ENCODE results near the gene ADAM17. TPM values are rescaled to one million over a fixed set of nuclear protein-coding genes. Genes with fewer than 3 reads are reported as not detected.

Gene ADAM17
- polyA plus RNA-seq, 1 donor from 2014 or later = 32.6 TPM

- Histone ChIP-seq H3K4me3 (ENCODE audit: low read length) (no peak overlapping the region), H3K27me3 (ENCODE audit: insufficient read depth, low read depth, low read length) (no peaks in the 10 kb centered on the region), H3K79me2 (replicated peaks; ENCODE audit: insufficient read depth, low read length) (peaks cover 72% of the 10 kb centered on the region), H3K9me2 (ENCODE audit: insufficient read depth, low read length) (no peaks in the 10 kb centered on the region), H3K9ac (ENCODE audit: low read length) (no peak overlapping the region), H3F3A (ENCODE audit: insufficient read depth, low read length, poor library complexity, severe bottlenecking) (no peaks in the 10 kb centered on the region), H3K36me3 (ENCODE audit: insufficient read depth, low read length) (no peaks in the 10 kb centered on the region), H4K20me1 (ENCODE audit: insufficient read depth) (no peaks in the 10 kb centered on the region), H3K4me2 (ENCODE audit: low read length) (no peak overlapping the region), H2AFZ (ENCODE audit: low read depth, low read length) (no peak overlapping the region), H3K27ac (ENCODE audit: low read length) (no peak overlapping the region), H3K9me3 (ENCODE audit: low read length) (no peaks in the 10 kb centered on the region)
- TF ChIP-seq CTCF (IDR thresholded peaks at IDR 0.05; ENCODE audit: poor library complexity, severe bottlenecking) = no peak
- TF ChIP-seq MXI1 (conservative IDR thresholded peaks at IDR 0.05; ENCODE audit: poor library complexity, severe bottlenecking) = no peak
- no peak for TF ChIP-seq RAD21 (conservative IDR thresholded peaks at IDR 0.05)
- TF ChIP-seq EZH2 (IDR thresholded peaks at IDR 0.05; ENCODE audit: borderline replicate concordance, insufficient read depth, low read length, poor library complexity, severe bottlenecking) = no peak
- TF ChIP-seq POLR2AphosphoS5 (IDR thresholded peaks at IDR 0.05) = no peak
- TF ChIP-seq SMC3 (conservative IDR thresholded peaks at IDR 0.05; ENCODE audit: poor library complexity) = no peak
- no peak for TF ChIP-seq EP300 (conservative IDR thresholded peaks at IDR 0.05; ENCODE audit: poor library complexity, severe bottlenecking)
- TF ChIP-seq TAF1 (IDR thresholded peaks at IDR 0.05; ENCODE audit: low read depth) = no peak
- no peak for TF ChIP-seq REST (IDR thresholded peaks at IDR 0.05; ENCODE audit: borderline replicate concordance)
Observed at GRCh38 chr2:9548506-9548905, 7.1 kb downstream of the ADAM17 start.

- Histone ChIP-seq H4K20me1 (ENCODE audit: insufficient read depth) (no peaks in the 10 kb centered on the region), H2AFZ (ENCODE audit: low read depth, low read length) (no peak overlapping the region), H3K36me3 (ENCODE audit: insufficient read depth, low read length) (no peaks in the 10 kb centered on the region), H3K9ac (ENCODE audit: low read length) (no peak overlapping the region), H3K27me3 (ENCODE audit: insufficient read depth, low read depth, low read length) (no peaks in the 10 kb centered on the region), H3K79me2 (replicated peaks; ENCODE audit: insufficient read depth, low read length) (peaks cover 65% of the 10 kb centered on the region), H3K4me2 (ENCODE audit: low read length) (no peak overlapping the region), H3K9me2 (ENCODE audit: insufficient read depth, low read length) (no peaks in the 10 kb centered on the region), H3F3A (ENCODE audit: insufficient read depth, low read length, poor library complexity, severe bottlenecking) (no peaks in the 10 kb centered on the region), H3K27ac (ENCODE audit: low read length) (no peak overlapping the region), H3K4me3 (ENCODE audit: low read length) (no peak overlapping the region), H3K9me3 (ENCODE audit: low read length) (no peaks in the 10 kb centered on the region)
- no peak for TF ChIP-seq SMC3 (conservative IDR thresholded peaks at IDR 0.05; ENCODE audit: poor library complexity)
- TF ChIP-seq CTCF (IDR thresholded peaks at IDR 0.05; ENCODE audit: poor library complexity, severe bottlenecking) = no peak
- TF ChIP-seq REST (IDR thresholded peaks at IDR 0.05; ENCODE audit: borderline replicate concordance) = no peak
- TF ChIP-seq RAD21 (conservative IDR thresholded peaks at IDR 0.05) = no peak
- TF ChIP-seq EP300 (conservative IDR thresholded peaks at IDR 0.05; ENCODE audit: poor library complexity, severe bottlenecking) = no peak
- TF ChIP-seq TAF1 (IDR thresholded peaks at IDR 0.05; ENCODE audit: low read depth) = no peak
- no peak for TF ChIP-seq EZH2 (IDR thresholded peaks at IDR 0.05; ENCODE audit: borderline replicate concordance, insufficient read depth, low read length, poor library complexity, severe bottlenecking)
- no peak for TF ChIP-seq MXI1 (conservative IDR thresholded peaks at IDR 0.05; ENCODE audit: poor library complexity, severe bottlenecking)
- no peak for TF ChIP-seq POLR2AphosphoS5 (IDR thresholded peaks at IDR 0.05)
Observed at GRCh38 chr2:9547262-9547991, 8.2 kb downstream of the ADAM17 start.
